Psoas muscle (tissue), 8 donors: ENCODE measurements around the gene VAT1L. TPM values are rescaled to one million over a fixed set of nuclear protein-coding genes. Genes with fewer than 3 reads are reported as not detected.

Experiments used
- ATAC-seq, 4 donors: fragments of 200-7000 bp; cut with Tn5 transposase; one replicate each; pipeline ENCODE4 v1.9.1; 2020; ENCODE audit warnings: moderate library complexity in 3 of 4, mild to moderate bottlenecking in 2 of 4
- DNase-seq, 2 donors: peaks; one replicate each; pipeline ENCODE4 v3.0.0-alpha.2; 2020
- H3K27ac ChIP-seq: fragments of 200-600 bp; one replicate; pipeline ENCODE4 v1.8.0; 2022
- H3K27me3 ChIP-seq, 3 donors: fragments of 200-600 bp in 1 of 3; one replicate each; pipeline versions ENCODE4 v1.6.1 to v1.8.0; 2013 to 2022; ENCODE audit warnings: low read length in 2 of 3, mild to moderate bottlenecking in 2 of 3, moderate library complexity in 1 of 3; ENCODE audit not compliant: insufficient read depth in 3 of 3
- H3K36me3 ChIP-seq, 2 donors: fragments of 200-600 bp in 1 of 2; one replicate each; pipeline versions ENCODE4 v1.6.1 to v1.8.0; 2013 to 2022; ENCODE audit warnings: low read depth in 1 of 2, mild to moderate bottlenecking in 1 of 2, moderate library complexity in 1 of 2; ENCODE audit not compliant: insufficient read depth in 1 of 2
- H3K4me1 ChIP-seq: fragments of 200-600 bp; one replicate; pipeline ENCODE4 v1.8.0; 2022
- H3K4me3 ChIP-seq: fragments of 200-600 bp; one replicate; pipeline ENCODE4 v1.8.0; 2022; ENCODE audit warnings: mild to moderate bottlenecking
- H3K9me3 ChIP-seq: fragments of 200-600 bp; one replicate; pipeline ENCODE4 v1.8.0; 2022
- CTCF ChIP-seq: fragments of 200-600 bp; IDR thresholded peaks from one replicate; pipeline ENCODE4 v1.8.0; 2022; ENCODE audit warnings: antibody characterized with exemption
- WGBS, 3 donors: extraction: QIAGEN DNeasy Blood & Tissue Kit; methylation state at CpG; one replicate each; pipeline versions ENCODE4 v1.1.6 to v1.1.7; 2013; 5-methylcytosine and 5-hydroxymethylcytosine counted together
- intact Hi-C, 2 donors: fragments of 100-400 bp; cut with DNase I; formaldehyde crosslinking; loops; one replicate each; pipeline versions ENCODE4 v1.11.0 to v1.14.2; 2022
- polyA plus RNA-seq, 3 donors: library from polyadenylated mRNA; stranded (reverse); fragments of 200-250 nt; gene quantifications; one replicate each; pipeline ENCODE4 v1.2.3, GENCODE V29; 2013
- total RNA-seq, 4 donors: library from RNA; stranded (reverse); fragmentation: NEBNext Ultra II Directional in 2 of 4; extraction: Animal tissue kit (Norgen Biotek cat#: 25700) in 2 of 4; gene quantifications; one replicate each; pipeline versions ENCODE4 v1.2.1 to v1.2.4, GENCODE V29; 2021 to 2023
- donor health status: healthy with polysubstance abuse.
- donor health status: DM: no; HTN: no; CAD: no; lungs with moderate emphysema.
- donor health status: Bipolar disorder and iron deficiency.
- donor health status: healthy.
- donor health status: DM: yes; HTN: yes; CAD: no.
- donor health status: DM: no; HTN: no; CAD: no.
- donor health status: DM: no; HTN: no; CAD: no.
- donor health status: DM: yes; HTN: yes; CAD: no.

The VAT1L gene
- total and polyA plus RNA-seq, 7 donors = 0.03 to 0.20 (median 0.09) TPM; not detected in 3

- ATAC-seq (no peak), DNase-seq (no peak)
- WGBS, 3 donors = 89 to 92% (median 91%) methylated on average over 2 of the region's 2 CpGs
- Histone ChIP-seq H3K27ac (no peak overlapping the region), H3K4me3 (no peak overlapping the region), H3K27me3 (peaks cover 0 to 7% (median 4%) of the 10 kb centered on the region in 3 donors), H3K9me3 (no peaks in the 10 kb centered on the region), H3K4me1 (no peaks in the 10 kb centered on the region), H3K36me3 (no peaks in the 10 kb centered on the region)
- intact Hi-C loops = loop anchor here in 1 of 2 donors (5.0 kb wide), 1 partner anchor 76 kb away; no protein-coding TSS in a partner anchor
- TF ChIP-seq CTCF = no peak
Observed at GRCh38 chr16:77868052-77868451, 79.7 kb downstream of the VAT1L start.

DNA sequence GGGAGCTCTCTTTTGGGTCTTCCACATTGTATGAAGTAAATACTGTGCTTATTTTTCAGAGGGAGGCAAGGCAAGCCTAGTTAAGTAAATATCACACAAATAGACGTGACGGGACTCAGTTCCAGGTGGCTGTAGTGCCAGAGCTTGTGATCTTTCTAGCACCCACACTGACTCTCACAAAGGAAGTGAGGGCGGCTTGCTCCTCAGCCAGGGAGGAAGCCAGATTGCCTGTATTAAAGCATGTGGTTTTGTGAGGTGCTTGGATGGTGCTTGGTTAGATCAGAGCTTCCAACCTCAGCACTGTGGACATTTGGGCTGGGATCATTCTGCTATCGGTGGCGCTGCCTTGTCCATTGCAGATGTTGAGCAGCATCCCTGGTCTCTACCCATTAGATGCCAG, 80.1 kb downstream of the VAT1L start:
- no peaks in the 10 kb centered on the region for H3K4me1 ChIP-seq
- H3K36me3 ChIP-seq = no peaks in the 10 kb centered on the region
- TF ChIP-seq CTCF = no peak
- peaks cover 0 to 7% (median 2%) of the 10 kb centered on the region in 3 donors for H3K27me3 ChIP-seq
- H3K4me3 ChIP-seq = no peak overlapping the region
- intact Hi-C loops = loop anchor here in 1 of 2 donors (5.0 kb wide), 1 partner anchor 76 kb away; no protein-coding TSS in a partner anchor
- ATAC-seq (no peak), DNase-seq (no peak)
- 86 to 93% (median 89%) methylated on average over 5 of the region's 5 CpGs for WGBS, 3 donors
- no peak overlapping the region for H3K27ac ChIP-seq
- H3K9me3 ChIP-seq = no peaks in the 10 kb centered on the region

GRCh38 chr16:77869997-77870813, 81.8 kb downstream of the VAT1L start:
- no peak for TF ChIP-seq CTCF
- DNase-seq (no peak), ATAC-seq (no peak)
- 19 to 22% (median 21%) methylated on average over 13 of the region's 13 CpGs for WGBS, 3 donors
- intact Hi-C loops = loop anchor here in 1 of 2 donors (5.0 kb wide), 1 partner anchor 78 kb away; no protein-coding TSS in a partner anchor
- Histone ChIP-seq H3K27ac (no peak overlapping the region), H3K4me1 (no peaks in the 10 kb centered on the region), H3K27me3 (peaks cover 0 to 7% (median 0%) of the 10 kb centered on the region in 3 donors), H3K9me3 (no peaks in the 10 kb centered on the region), H3K4me3 (no peak overlapping the region), H3K36me3 (no peaks in the 10 kb centered on the region)

- no peaks in the 10 kb centered on the region for H3K9me3 ChIP-seq
- peaks cover 0 to 7% (median 0%) of the 10 kb centered on the region in 3 donors for H3K27me3 ChIP-seq
- no peak overlapping the region for H3K27ac ChIP-seq
- no peaks in the 10 kb centered on the region for H3K36me3 ChIP-seq
- no peak for TF ChIP-seq CTCF
- DNase-seq (no peak), ATAC-seq (no peak)
- intact Hi-C loops = no loop called here
- H3K4me1 ChIP-seq = no peaks in the 10 kb centered on the region
- no peak overlapping the region for H3K4me3 ChIP-seq
- WGBS, 3 donors = 98 to 100% (median 100%) methylated on average over 1 of the region's 1 CpG
Observed at GRCh38 chr16:77871932-77872331, 83.6 kb downstream of the VAT1L start.
